ENCODE data around the gene FCRL2. TPM values are rescaled to one million over a fixed set of nuclear protein-coding genes. Genes with fewer than 3 reads are reported as not detected.

The FCRL2 gene
- total RNA-seq, 4 donors from 2014 or later: not detected

- no peak overlapping the region for H3K4me3 ChIP-seq (ENCODE audit: low read depth, poor library complexity, severe bottlenecking)
- 82% methylated on average over 1 of the region's 1 CpG for WGBS, 2 donors
- TF ChIP-seq CTCF (IDR thresholded peaks at IDR 0.05) (no peak), POLR2A (IDR thresholded peaks at IDR 0.05) (no peak)
- DNase-seq (ENCODE audit: low spot score in 2 of 2): no peak
- intact Hi-C loops (cut with DNase I; ENCODE audit: low total_unique reads): no loop called here
These were observed 6.0 kb upstream of the FCRL2 start for GRCh38 chr1:157782931-157783330.

GRCh38 chr1:157781048-157781447 is 4.1 kb upstream of the FCRL2 start:
- intact Hi-C loops (cut with DNase I; ENCODE audit: low total_unique reads): no loop called here
- TF ChIP-seq POLR2A (IDR thresholded peaks at IDR 0.05): no peak
- no peak for TF ChIP-seq CTCF (IDR thresholded peaks at IDR 0.05)
- H3K4me3 ChIP-seq (ENCODE audit: low read depth, poor library complexity, severe bottlenecking): no peak overlapping the region
- DNase-seq (ENCODE audit: low spot score in 2 of 2): no peak
- 36 to 42% methylated on average over 2 of the region's 2 CpGs for WGBS, 2 donors

- TF ChIP-seq POLR2A (IDR thresholded peaks at IDR 0.05) (no peak), CTCF (IDR thresholded peaks at IDR 0.05) (no peak)
- 56 to 70% methylated on average over 4 of the region's 4 CpGs for WGBS, 2 donors
- no peak for DNase-seq (ENCODE audit: low spot score in 2 of 2)
- intact Hi-C loops (cut with DNase I; ENCODE audit: low total_unique reads): no loop called here
- H3K4me3 ChIP-seq (ENCODE audit: low read depth, poor library complexity, severe bottlenecking): no peak overlapping the region
These were observed 1.6 kb downstream of the FCRL2 start for GRCh38 chr1:157775101-157775870.

GRCh38 chr1:157774412-157774811 is 2.5 kb downstream of the FCRL2 start:
- no peak for DNase-seq (ENCODE audit: low spot score in 2 of 2)
- WGBS, 2 donors: 64 to 73% methylated on average over 2 of the region's 2 CpGs
- intact Hi-C loops (cut with DNase I; ENCODE audit: low total_unique reads): no loop called here
- no peak overlapping the region for H3K4me3 ChIP-seq (ENCODE audit: low read depth, poor library complexity, severe bottlenecking)
- TF ChIP-seq CTCF (IDR thresholded peaks at IDR 0.05) (no peak), POLR2A (IDR thresholded peaks at IDR 0.05) (no peak)

GRCh38 chr1:157773493-157774350 is 3.2 kb downstream of the FCRL2 start:
- no peak for DNase-seq (ENCODE audit: low spot score in 2 of 2)
- H3K4me3 ChIP-seq (ENCODE audit: low read depth, poor library complexity, severe bottlenecking): no peak overlapping the region
- intact Hi-C loops (cut with DNase I; ENCODE audit: low total_unique reads): no loop called here
- 24 to 32% methylated on average over 1 of the region's 1 CpG for WGBS, 2 donors
- TF ChIP-seq CTCF (IDR thresholded peaks at IDR 0.05) (no peak), POLR2A (IDR thresholded peaks at IDR 0.05) (no peak)

Measured in lower leg skin (tissue), 4 donors.